Hepatocyte (in vitro differentiated cells): ENCODE data around the gene SPRY1. TPM values are rescaled to one million over a fixed set of nuclear protein-coding genes. Genes with fewer than 3 reads are reported as not detected.

Source experiments
- DNase-seq: peaks from one replicate; pipeline ENCODE4 v3.0.0-alpha.2; 2016; ENCODE audit warnings: low spot score
- H2AFZ ChIP-seq: fragments of 200-600 bp; sonication (generic); 2 replicates; pipeline ENCODE4 v1.6.0; 2016; ENCODE audit warnings: antibody characterized with exemption, mild to moderate bottlenecking
- H3K27ac ChIP-seq: fragments of 200-600 bp; sonication (generic); 2 replicates; pipeline ENCODE4 v1.5.1; 2016; ENCODE audit warnings: mild to moderate bottlenecking
- H3K27me3 ChIP-seq: fragments of 200-600 bp; sonication (generic); 2 replicates; pipeline ENCODE4 v1.6.1; 2016
- H3K36me3 ChIP-seq: fragments of 200-600 bp; sonication (generic); replicated peaks from 2 replicates; pipeline ENCODE4 v1.5.1; 2016; ENCODE audit warnings: low read depth; ENCODE audit not compliant: insufficient read depth
- H3K4me1 ChIP-seq: fragments of 200-600 bp; sonication (generic); 2 replicates; pipeline ENCODE4 v1.5.1; 2016; ENCODE audit warnings: mild to moderate bottlenecking, moderate library complexity; ENCODE audit not compliant: insufficient read depth
- H3K4me2 ChIP-seq: fragments of 200-600 bp; sonication (generic); 2 replicates; pipeline ENCODE4 v1.6.0; 2016
- H3K4me3 ChIP-seq: fragments of 200-600 bp; sonication (generic); 2 replicates; pipeline ENCODE4 v1.5.1; 2016; ENCODE audit warnings: mild to moderate bottlenecking
- H3K79me2 ChIP-seq: fragments of 200-600 bp; sonication (generic); 2 replicates; pipeline ENCODE4 v1.6.0; 2017; ENCODE audit warnings: mild to moderate bottlenecking
- H3K9me2 ChIP-seq: fragments of 200-600 bp; sonication (generic); replicated peaks from 2 replicates; pipeline ENCODE4 v1.6.0; 2017; ENCODE audit warnings: mild to moderate bottlenecking; ENCODE audit not compliant: insufficient read depth
- H3K9me3 ChIP-seq: fragments of 200-600 bp; sonication (generic); 2 replicates; pipeline ENCODE4 v1.5.1; 2016; ENCODE audit warnings: low read depth, mild to moderate bottlenecking
- H4K20me1 ChIP-seq: fragments of 200-600 bp; sonication (generic); 2 replicates; pipeline ENCODE4 v1.6.0; 2016; ENCODE audit warnings: mild to moderate bottlenecking; ENCODE audit not compliant: insufficient read depth, poor library complexity, severe bottlenecking
- EZH2 ChIP-seq: fragments of 200-600 bp; sonication (generic); IDR thresholded peaks from 2 replicates; pipeline ENCODE4 v1.6.1; 2016; ENCODE audit warnings: antibody characterized with exemption, mild to moderate bottlenecking, borderline replicate concordance
- EZH2phosphoT487 ChIP-seq: fragments of 200-600 bp; sonication (generic); IDR thresholded peaks from one replicate; pipeline ENCODE4 v1.6.1; 2018; ENCODE audit warnings: antibody characterized with exemption, mild to moderate bottlenecking, low read depth, moderate library complexity; ENCODE audit not compliant: unreplicated experiment, severe bottlenecking
- WGBS: methylation state at CpG from one replicate; pipeline ENCODE4 v1.1.6; 2016; ENCODE audit warnings: low lambda C conversion rate; ENCODE audit errors: missing lambda C conversion rate; 5-methylcytosine and 5-hydroxymethylcytosine counted together
- polyA plus RNA-seq: library from polyadenylated mRNA; unstranded; fragments of >200 nt; fragmentation: Nextera tagmentation; extraction: Ambion mirVana; gene quantifications from 2 replicates; pipeline ENCODE4 v1.2.1, GENCODE V29; 2016
- total RNA-seq: library from RNA; depleted of rRNA; stranded (reverse); fragments of >200 nt; gene quantifications from 2 replicates; pipeline ENCODE4 v1.2.3, GENCODE V29; 2014
- TF ChIP-seq, protein P1 (sequence below): fragments of 200-600 bp; sonication (generic); IDR thresholded peaks from 2 replicates; pipeline ENCODE4 v1.5.1; 2016; ENCODE audit warnings: antibody characterized with exemption, mild to moderate bottlenecking; ENCODE audit not compliant: poor library complexity

Gene SPRY1
- total and polyA plus RNA-seq, 2 experiments from 2014 or later, result 37.7 to 40.1 TPM

- Histone ChIP-seq H3K27me3 (no peaks in the 10 kb centered on the region), H4K20me1 (no peaks in the 10 kb centered on the region), H3K36me3 (no peaks in the 10 kb centered on the region), H3K9me3 (no peaks in the 10 kb centered on the region), H3K4me2 (no peak overlapping the region), H3K27ac (no peak overlapping the region), H3K79me2 (no peaks in the 10 kb centered on the region), H3K4me3 (no peak overlapping the region), H3K4me1 (no peaks in the 10 kb centered on the region), H2AFZ (no peak overlapping the region), H3K9me2 (no peaks in the 10 kb centered on the region)
- WGBS, result 93% methylated on average over 7 of the region's 7 CpGs
- no peak for DNase-seq
- TF ChIP-seq, protein P1, sequence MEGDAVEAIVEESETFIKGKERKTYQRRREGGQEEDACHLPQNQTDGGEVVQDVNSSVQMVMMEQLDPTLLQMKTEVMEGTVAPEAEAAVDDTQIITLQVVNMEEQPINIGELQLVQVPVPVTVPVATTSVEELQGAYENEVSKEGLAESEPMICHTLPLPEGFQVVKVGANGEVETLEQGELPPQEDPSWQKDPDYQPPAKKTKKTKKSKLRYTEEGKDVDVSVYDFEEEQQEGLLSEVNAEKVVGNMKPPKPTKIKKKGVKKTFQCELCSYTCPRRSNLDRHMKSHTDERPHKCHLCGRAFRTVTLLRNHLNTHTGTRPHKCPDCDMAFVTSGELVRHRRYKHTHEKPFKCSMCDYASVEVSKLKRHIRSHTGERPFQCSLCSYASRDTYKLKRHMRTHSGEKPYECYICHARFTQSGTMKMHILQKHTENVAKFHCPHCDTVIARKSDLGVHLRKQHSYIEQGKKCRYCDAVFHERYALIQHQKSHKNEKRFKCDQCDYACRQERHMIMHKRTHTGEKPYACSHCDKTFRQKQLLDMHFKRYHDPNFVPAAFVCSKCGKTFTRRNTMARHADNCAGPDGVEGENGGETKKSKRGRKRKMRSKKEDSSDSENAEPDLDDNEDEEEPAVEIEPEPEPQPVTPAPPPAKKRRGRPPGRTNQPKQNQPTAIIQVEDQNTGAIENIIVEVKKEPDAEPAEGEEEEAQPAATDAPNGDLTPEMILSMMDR, result no peak
- TF ChIP-seq EZH2phosphoT487 (no peak), EZH2 (no peak)
These were observed 37.0 kb downstream of the SPRY1 start for GRCh38 chr4:123433573-123433972.

- 98% methylated on average over 9 of the region's 9 CpGs for WGBS
- no peaks in the 10 kb centered on the region for H3K4me1 ChIP-seq
- H3K27ac ChIP-seq, result no peak overlapping the region
- H3K27me3 ChIP-seq, result no peaks in the 10 kb centered on the region
- no peaks in the 10 kb centered on the region for H3K9me2 ChIP-seq
- TF ChIP-seq, protein P1, result no peak
- TF ChIP-seq EZH2 (no peak), EZH2phosphoT487 (no peak)
- H3K9me3 ChIP-seq, result no peaks in the 10 kb centered on the region
- H3K79me2 ChIP-seq, result no peaks in the 10 kb centered on the region
- DNase-seq, result no peak
- H3K4me2 ChIP-seq, result no peak overlapping the region
- H3K4me3 ChIP-seq, result no peak overlapping the region
- no peak overlapping the region for H2AFZ ChIP-seq
- no peaks in the 10 kb centered on the region for H3K36me3 ChIP-seq
- no peaks in the 10 kb centered on the region for H4K20me1 ChIP-seq
These were observed 37.4 kb downstream of the SPRY1 start for GRCh38 chr4:123433976-123434375.

- H3K4me2 ChIP-seq, result no peak overlapping the region
- no peaks in the 10 kb centered on the region for H3K36me3 ChIP-seq
- DNase-seq, result no peak
- no peaks in the 10 kb centered on the region for H3K4me1 ChIP-seq
- no peaks in the 10 kb centered on the region for H4K20me1 ChIP-seq
- H2AFZ ChIP-seq, result no peak overlapping the region
- H3K27ac ChIP-seq, result no peak overlapping the region
- 97% methylated on average over 38 of the region's 43 CpGs for WGBS
- no peak overlapping the region for H3K4me3 ChIP-seq
- TF ChIP-seq, protein P1, result no peak
- TF ChIP-seq EZH2phosphoT487, result no peak
- TF ChIP-seq EZH2, result no peak
- H3K79me2 ChIP-seq, result no peaks in the 10 kb centered on the region
- no peaks in the 10 kb centered on the region for H3K9me3 ChIP-seq
- no peaks in the 10 kb centered on the region for H3K9me2 ChIP-seq
- H3K27me3 ChIP-seq, result no peaks in the 10 kb centered on the region
These were observed 38.9 kb downstream of the SPRY1 start for GRCh38 chr4:123435246-123436113.
